GM12801 (cell line): ENCODE measurements around the gene USP17L19.
"Not testable (repeated sequence)": the region's sequence is repeated elsewhere in the genome, so short reads cannot be mapped to it uniquely, and the experiment has no call there.

ENCODE experiments used
- CTCF ChIP-seq: IDR thresholded peaks from one replicate; pipeline ENCODE4 v1.5.1; 2011; ENCODE audit warnings: control low read depth; ENCODE audit not compliant: insufficient read length; ENCODE audit errors: extremely low read depth

The USP17L19 gene

GRCh38 chr4:9253078-9253477 is at the start of gene USP17L19:
USP17L19 (plus strand) TSS chr4:9253378; CDS start chr4:9253378, 0 bp downstream.
- not testable (repeated sequence) for TF ChIP-seq CTCF

GRCh38 chr4:9210357-9210756 is 42.8 kb upstream of the USP17L19 start, which contains the start of gene USP17L10:
USP17L10 (plus strand) TSS chr4:9210657; CDS start chr4:9210657, 0 bp downstream.
- not testable (repeated sequence) for TF ChIP-seq CTCF

GRCh38 chr4:9215105-9215504 is 38.1 kb upstream of the USP17L19 start, which contains the start of gene USP17L11:
USP17L11 (plus strand) TSS chr4:9215405; CDS start chr4:9215405, 0 bp downstream.
- not testable (repeated sequence) for TF ChIP-seq CTCF

GRCh38 chr4:9219852-9220251 is 33.3 kb upstream of the USP17L19 start, which contains the start of gene USP17L12:
USP17L12 (plus strand) TSS chr4:9220152; CDS start chr4:9220152, 0 bp downstream.
- not testable (repeated sequence) for TF ChIP-seq CTCF

- TF ChIP-seq CTCF, result not testable (repeated sequence)
Observed at GRCh38 chr4:9224596-9224995, 28.6 kb upstream of the USP17L19 start, which contains the start of gene USP17L13. USP17L13 (plus strand) TSS chr4:9224896; CDS start chr4:9224896, 0 bp downstream.

- TF ChIP-seq CTCF, result not testable (repeated sequence)
Observed at GRCh38 chr4:9234085-9234484, 19.1 kb upstream of the USP17L19 start, which contains the start of gene USP17L15. USP17L15 (plus strand) TSS chr4:9234385; CDS start chr4:9234385, 0 bp downstream.

GRCh38 chr4:9243579-9243978 is 9.6 kb upstream of the USP17L19 start, which contains the start of gene USP17L17:
USP17L17 (plus strand) TSS chr4:9243879; CDS start chr4:9243879, 0 bp downstream.
- not testable (repeated sequence) for TF ChIP-seq CTCF
